GM06990 (cell line): Measurements from ENCODE around the gene ELF3.

Source experiments
- DNase-seq: peaks from one replicate; pipeline ENCODE4 v3.0.0-alpha.2; 2011; ENCODE audit not compliant: insufficient read length; ENCODE audit errors: extremely low read depth
- H3K27me3 ChIP-seq: replicated peaks from 2 replicates; pipeline ENCODE4 v1.6.0; 2011; ENCODE audit warnings: low read length; ENCODE audit not compliant: control insufficient read depth, insufficient read depth
- H3K36me3 ChIP-seq: 2 replicates; pipeline ENCODE4 v1.5.1; 2011; ENCODE audit warnings: low read length; ENCODE audit not compliant: control insufficient read depth, insufficient read depth
- H3K4me3 ChIP-seq: replicated peaks from 2 replicates; pipeline ENCODE4 v1.5.1; 2011; ENCODE audit warnings: low read depth, mild to moderate bottlenecking, control low read depth, low read length
- TF ChIP-seq, protein P1 (sequence below): IDR thresholded peaks from 2 replicates; pipeline ENCODE4 v1.5.1; 2011; ENCODE audit warnings: low read length, control low read depth, mild to moderate bottlenecking, inconsistent platforms; ENCODE audit not compliant: insufficient read depth, poor library complexity, severe bottlenecking

The ELF3 gene

DNA sequence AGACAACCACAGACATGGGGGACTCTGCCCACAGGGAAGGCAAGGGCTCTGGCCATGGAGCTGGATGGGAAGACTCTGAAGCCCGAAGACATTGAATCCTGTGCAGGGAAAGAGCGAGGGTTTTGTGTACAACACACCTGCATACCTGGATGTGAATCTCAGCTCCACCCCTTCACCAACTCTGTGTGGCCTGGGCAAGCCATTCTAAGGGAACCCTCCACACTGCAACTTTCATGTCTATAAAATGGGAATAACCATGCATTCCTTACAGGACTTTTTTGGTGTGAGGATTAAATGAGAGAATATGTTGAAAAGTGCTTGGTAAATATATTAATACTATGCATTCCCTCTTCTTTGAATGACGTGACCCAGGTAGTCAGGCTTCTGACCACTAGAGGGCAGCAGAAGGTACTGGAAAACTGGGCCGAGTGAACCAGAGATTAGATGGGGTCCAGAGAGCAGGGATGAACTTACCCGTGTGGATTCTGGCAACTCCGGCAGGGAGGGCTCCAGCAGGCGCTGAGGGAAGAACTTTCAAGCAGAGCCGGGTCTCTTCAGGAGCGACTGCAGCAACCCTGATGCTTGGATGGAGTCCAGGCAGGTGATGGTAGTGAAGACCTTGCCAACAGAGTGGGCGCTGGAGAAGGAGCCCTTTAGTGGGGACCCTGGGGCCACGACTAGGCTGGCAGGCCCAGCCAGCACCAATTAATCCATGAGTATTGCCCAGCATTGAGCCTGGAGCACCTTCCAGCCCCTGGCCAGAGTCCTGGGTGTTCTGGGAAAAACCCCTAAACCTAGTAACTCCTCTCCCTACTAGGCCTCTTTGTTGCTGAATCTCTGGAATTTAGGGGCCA is 834 bp upstream of the ELF3 start:
- Histone ChIP-seq H3K36me3 (peaks cover 4% of the 10 kb centered on the region), H3K4me3 (peak overlapping the region; percentile 16; the same call in 1 of the 2 replicates), H3K27me3 (no peaks in the 10 kb centered on the region)
- TF ChIP-seq, protein P1, sequence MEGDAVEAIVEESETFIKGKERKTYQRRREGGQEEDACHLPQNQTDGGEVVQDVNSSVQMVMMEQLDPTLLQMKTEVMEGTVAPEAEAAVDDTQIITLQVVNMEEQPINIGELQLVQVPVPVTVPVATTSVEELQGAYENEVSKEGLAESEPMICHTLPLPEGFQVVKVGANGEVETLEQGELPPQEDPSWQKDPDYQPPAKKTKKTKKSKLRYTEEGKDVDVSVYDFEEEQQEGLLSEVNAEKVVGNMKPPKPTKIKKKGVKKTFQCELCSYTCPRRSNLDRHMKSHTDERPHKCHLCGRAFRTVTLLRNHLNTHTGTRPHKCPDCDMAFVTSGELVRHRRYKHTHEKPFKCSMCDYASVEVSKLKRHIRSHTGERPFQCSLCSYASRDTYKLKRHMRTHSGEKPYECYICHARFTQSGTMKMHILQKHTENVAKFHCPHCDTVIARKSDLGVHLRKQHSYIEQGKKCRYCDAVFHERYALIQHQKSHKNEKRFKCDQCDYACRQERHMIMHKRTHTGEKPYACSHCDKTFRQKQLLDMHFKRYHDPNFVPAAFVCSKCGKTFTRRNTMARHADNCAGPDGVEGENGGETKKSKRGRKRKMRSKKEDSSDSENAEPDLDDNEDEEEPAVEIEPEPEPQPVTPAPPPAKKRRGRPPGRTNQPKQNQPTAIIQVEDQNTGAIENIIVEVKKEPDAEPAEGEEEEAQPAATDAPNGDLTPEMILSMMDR = peak; percentile 84
- peak; percentile 36 for DNase-seq

DNA sequence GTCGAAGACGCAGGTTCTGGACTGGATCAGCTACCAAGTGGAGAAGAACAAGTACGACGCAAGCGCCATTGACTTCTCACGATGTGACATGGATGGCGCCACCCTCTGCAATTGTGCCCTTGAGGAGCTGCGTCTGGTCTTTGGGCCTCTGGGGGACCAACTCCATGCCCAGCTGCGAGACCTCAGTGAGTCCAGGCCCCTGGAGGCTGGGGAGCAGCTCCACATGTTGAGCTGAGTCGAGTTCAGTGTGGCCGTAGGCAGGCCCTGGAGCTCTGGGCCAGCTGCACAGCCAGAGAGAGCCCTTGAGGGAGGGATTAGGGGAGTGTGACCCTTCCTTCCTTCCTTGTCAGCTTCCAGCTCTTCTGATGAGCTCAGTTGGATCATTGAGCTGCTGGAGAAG is 1.6 kb downstream of the ELF3 start:
- no peak for DNase-seq
- TF ChIP-seq, protein P1 = no peak
- Histone ChIP-seq H3K36me3 (no peaks in the 10 kb centered on the region), H3K27me3 (no peaks in the 10 kb centered on the region), H3K4me3 (no peak overlapping the region)

DNA sequence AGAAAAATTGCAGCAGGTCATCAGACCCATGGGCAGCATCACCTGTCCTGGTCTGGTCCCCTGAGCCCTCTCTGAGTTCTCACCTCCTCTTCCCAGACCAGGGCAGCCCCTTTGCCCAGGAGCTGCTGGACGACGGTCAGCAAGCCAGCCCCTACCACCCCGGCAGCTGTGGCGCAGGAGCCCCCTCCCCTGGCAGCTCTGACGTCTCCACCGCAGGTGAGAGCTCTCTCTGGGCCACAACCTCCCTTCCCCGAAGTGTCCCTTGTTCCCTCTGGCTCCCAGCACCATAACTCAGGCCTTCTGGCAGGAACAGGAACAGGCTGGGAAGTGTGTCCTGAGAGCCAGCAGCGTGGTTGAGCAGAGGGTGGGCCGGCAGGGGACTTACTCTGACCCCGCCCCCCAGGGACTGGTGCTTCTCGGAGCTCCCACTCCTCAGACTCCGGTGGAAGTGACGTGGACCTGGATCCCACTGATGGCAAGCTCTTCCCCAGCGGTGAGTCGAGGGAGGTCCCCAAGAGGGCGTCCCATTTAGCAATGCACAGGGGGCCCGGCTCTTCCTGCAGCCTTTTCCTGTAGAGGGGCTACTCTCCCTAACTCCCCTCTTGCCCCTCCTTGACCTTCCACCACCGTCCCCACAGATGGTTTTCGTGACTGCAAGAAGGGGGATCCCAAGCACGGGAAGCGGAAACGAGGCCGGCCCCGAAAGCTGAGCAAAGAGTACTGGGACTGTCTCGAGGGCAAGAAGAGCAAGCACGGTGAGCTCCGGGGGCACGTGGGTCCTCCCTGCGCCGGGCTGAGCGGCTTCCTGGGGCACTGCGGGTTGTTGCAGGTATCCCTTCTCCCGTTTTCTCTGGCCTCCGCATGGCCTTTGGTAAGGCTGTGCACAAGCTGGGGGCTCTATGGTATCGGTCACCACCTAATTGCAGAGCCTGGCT is 2.4 kb downstream of the ELF3 start:
- no peak for DNase-seq
- no peak overlapping the region for H3K4me3 ChIP-seq
- H3K27me3 ChIP-seq = no peaks in the 10 kb centered on the region
- no peaks in the 10 kb centered on the region for H3K36me3 ChIP-seq
- TF ChIP-seq, protein P1 = no peak

DNA sequence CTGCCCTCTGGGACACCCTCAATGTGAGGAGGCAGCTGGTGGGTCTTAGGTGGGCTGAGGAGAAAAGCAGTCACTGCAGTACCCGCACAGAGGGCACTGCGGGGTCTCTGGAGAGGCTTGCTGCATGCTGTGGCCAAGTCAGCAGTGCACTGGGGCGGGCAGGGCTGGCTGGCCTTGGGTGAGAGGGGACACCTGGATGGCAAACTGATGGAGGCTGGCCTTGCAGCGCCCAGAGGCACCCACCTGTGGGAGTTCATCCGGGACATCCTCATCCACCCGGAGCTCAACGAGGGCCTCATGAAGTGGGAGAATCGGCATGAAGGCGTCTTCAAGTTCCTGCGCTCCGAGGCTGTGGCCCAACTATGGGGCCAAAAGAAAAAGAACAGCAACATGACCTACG is 3.2 kb downstream of the ELF3 start:
- DNase-seq = no peak
- TF ChIP-seq, protein P1 = no peak
- Histone ChIP-seq H3K4me3 (no peak overlapping the region), H3K36me3 (no peaks in the 10 kb centered on the region), H3K27me3 (no peaks in the 10 kb centered on the region)

DNA sequence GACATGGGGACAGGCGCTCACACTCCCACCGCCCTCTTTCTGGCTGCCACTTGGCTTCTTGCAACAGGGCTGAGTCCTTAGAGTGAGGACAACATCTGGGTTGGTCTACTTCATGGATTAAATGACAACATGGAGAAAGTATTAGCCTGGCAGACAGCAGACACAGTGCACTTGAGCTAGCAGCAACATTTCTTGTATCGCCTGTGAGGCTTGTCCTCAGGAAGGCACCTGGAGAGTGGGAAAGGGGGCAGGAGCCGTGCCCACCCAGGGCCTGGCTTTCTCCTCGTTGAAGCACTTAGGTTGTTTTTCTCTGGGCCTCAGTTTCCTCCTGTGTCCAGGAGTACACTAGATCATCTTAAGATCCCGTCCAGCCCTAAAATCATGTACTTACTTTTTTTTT is 3.7 kb downstream of the ELF3 start:
- TF ChIP-seq, protein P1 = no peak
- DNase-seq = no peak
- H3K36me3 ChIP-seq = no peaks in the 10 kb centered on the region

More for the DNA sequence above, 3.7 kb downstream of the ELF3 start:
- Histone ChIP-seq H3K4me3 (no peak overlapping the region), H3K27me3 (no peaks in the 10 kb centered on the region)
